ENCODE data around the gene TXNRD1.

Gene TXNRD1

GRCh38 chr12:104230304-104231095 is 14.9 kb downstream of the TXNRD1 start:
- H3K27ac ChIP-seq: no peak overlapping the region
- no peaks in the 10 kb centered on the region for H3K79me2 ChIP-seq
- H3K9ac ChIP-seq: no peak overlapping the region
- H3K4me3 ChIP-seq (ENCODE audit: low read depth, low read length): no peak overlapping the region
- no peaks in the 10 kb centered on the region for H3K4me1 ChIP-seq
- H3K27me3 ChIP-seq (ENCODE audit: control insufficient read depth, insufficient read depth, low read length): no peaks in the 10 kb centered on the region
- TF ChIP-seq CTCF (IDR thresholded peaks at IDR 0.05): no peak
- H3K9me3 ChIP-seq (ENCODE audit: control insufficient read depth, low read length): no peaks in the 10 kb centered on the region
- H2AFZ ChIP-seq: no peak overlapping the region
- H3K4me2 ChIP-seq (ENCODE audit: low read length): no peak overlapping the region
- no peaks in the 10 kb centered on the region for H3K36me3 ChIP-seq (ENCODE audit: control insufficient read depth, insufficient read depth, low read length)

GRCh38 chr12:104232609-104233280 is 17.2 kb downstream of the TXNRD1 start:
- no peak overlapping the region for H3K4me2 ChIP-seq (ENCODE audit: low read length)
- H3K4me1 ChIP-seq: no peaks in the 10 kb centered on the region
- no peaks in the 10 kb centered on the region for H3K27me3 ChIP-seq (ENCODE audit: control insufficient read depth, insufficient read depth, low read length)
- H2AFZ ChIP-seq: no peak overlapping the region
- H3K36me3 ChIP-seq (ENCODE audit: control insufficient read depth, insufficient read depth, low read length): no peaks in the 10 kb centered on the region
- no peak overlapping the region for H3K9ac ChIP-seq
- no peak overlapping the region for H3K27ac ChIP-seq
- no peak overlapping the region for H3K4me3 ChIP-seq (ENCODE audit: low read depth, low read length)
- no peaks in the 10 kb centered on the region for H3K79me2 ChIP-seq
- H3K9me3 ChIP-seq (ENCODE audit: control insufficient read depth, low read length): no peaks in the 10 kb centered on the region
- no peak for TF ChIP-seq CTCF (IDR thresholded peaks at IDR 0.05)

- Histone ChIP-seq H3K9ac (no peak overlapping the region), H3K9me3 (ENCODE audit: control insufficient read depth, low read length) (no peaks in the 10 kb centered on the region), H3K36me3 (ENCODE audit: control insufficient read depth, insufficient read depth, low read length) (no peaks in the 10 kb centered on the region), H3K4me2 (ENCODE audit: low read length) (no peak overlapping the region), H3K27ac (no peak overlapping the region), H2AFZ (no peak overlapping the region), H3K27me3 (ENCODE audit: control insufficient read depth, insufficient read depth, low read length) (no peaks in the 10 kb centered on the region), H3K4me3 (ENCODE audit: low read depth, low read length) (no peak overlapping the region), H3K4me1 (no peaks in the 10 kb centered on the region), H3K79me2 (no peaks in the 10 kb centered on the region)
- no peak for TF ChIP-seq CTCF (IDR thresholded peaks at IDR 0.05)
These were observed 19.4 kb downstream of the TXNRD1 start for GRCh38 chr12:104234926-104235499.

- Histone ChIP-seq H3K27me3 (ENCODE audit: control insufficient read depth, insufficient read depth, low read length) (no peaks in the 10 kb centered on the region), H3K27ac (no peak overlapping the region), H3K4me2 (ENCODE audit: low read length) (no peak overlapping the region), H3K79me2 (no peaks in the 10 kb centered on the region), H3K4me1 (no peaks in the 10 kb centered on the region), H3K9ac (no peak overlapping the region), H3K4me3 (ENCODE audit: low read depth, low read length) (no peak overlapping the region), H2AFZ (no peak overlapping the region), H3K36me3 (ENCODE audit: control insufficient read depth, insufficient read depth, low read length) (no peaks in the 10 kb centered on the region), H3K9me3 (ENCODE audit: control insufficient read depth, low read length) (no peaks in the 10 kb centered on the region)
- no peak for TF ChIP-seq CTCF (IDR thresholded peaks at IDR 0.05)
These were observed 22.4 kb downstream of the TXNRD1 start for GRCh38 chr12:104237930-104238329.

All from parathyroid adenoma (tissue), 2 donors.